ENCODE data around the gene ANGPT4. TPM values are rescaled to one million over a fixed set of nuclear protein-coding genes. Genes with fewer than 3 reads are reported as not detected.

ANGPT4 gene
- total RNA-seq, 4 donors from 2014 or later, result 0.63 to 4.7 (median 1.3) TPM

GRCh38 chr20:889932-890463 is 26.1 kb downstream of the ANGPT4 start:
- Histone ChIP-seq H3K4me3 (no peak overlapping the region), H3K9me3 (no peaks in the 10 kb centered on the region), H3K4me1 (peaks cover 0 to 48% (median 4%) of the 10 kb centered on the region in 4 donors), H3K36me3 (no peaks in the 10 kb centered on the region), H3K27ac (peak overlapping the region in 1 of 4 donors; percentile 50), H3K27me3 (no peaks in the 10 kb centered on the region)
- WGBS, 2 donors, result 70 to 74% methylated on average over 4 to 9 of the region's 10 CpGs
- no peak for DNase-seq (ENCODE audit: low spot score in 2 of 2)
- TF ChIP-seq EP300 (IDR thresholded peaks at IDR 0.05) (no peak), POLR2A (IDR thresholded peaks at IDR 0.05) (no peak)
- TF ChIP-seq, protein P1, sequence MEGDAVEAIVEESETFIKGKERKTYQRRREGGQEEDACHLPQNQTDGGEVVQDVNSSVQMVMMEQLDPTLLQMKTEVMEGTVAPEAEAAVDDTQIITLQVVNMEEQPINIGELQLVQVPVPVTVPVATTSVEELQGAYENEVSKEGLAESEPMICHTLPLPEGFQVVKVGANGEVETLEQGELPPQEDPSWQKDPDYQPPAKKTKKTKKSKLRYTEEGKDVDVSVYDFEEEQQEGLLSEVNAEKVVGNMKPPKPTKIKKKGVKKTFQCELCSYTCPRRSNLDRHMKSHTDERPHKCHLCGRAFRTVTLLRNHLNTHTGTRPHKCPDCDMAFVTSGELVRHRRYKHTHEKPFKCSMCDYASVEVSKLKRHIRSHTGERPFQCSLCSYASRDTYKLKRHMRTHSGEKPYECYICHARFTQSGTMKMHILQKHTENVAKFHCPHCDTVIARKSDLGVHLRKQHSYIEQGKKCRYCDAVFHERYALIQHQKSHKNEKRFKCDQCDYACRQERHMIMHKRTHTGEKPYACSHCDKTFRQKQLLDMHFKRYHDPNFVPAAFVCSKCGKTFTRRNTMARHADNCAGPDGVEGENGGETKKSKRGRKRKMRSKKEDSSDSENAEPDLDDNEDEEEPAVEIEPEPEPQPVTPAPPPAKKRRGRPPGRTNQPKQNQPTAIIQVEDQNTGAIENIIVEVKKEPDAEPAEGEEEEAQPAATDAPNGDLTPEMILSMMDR (IDR thresholded peaks at IDR 0.05), result no peak

DNA sequence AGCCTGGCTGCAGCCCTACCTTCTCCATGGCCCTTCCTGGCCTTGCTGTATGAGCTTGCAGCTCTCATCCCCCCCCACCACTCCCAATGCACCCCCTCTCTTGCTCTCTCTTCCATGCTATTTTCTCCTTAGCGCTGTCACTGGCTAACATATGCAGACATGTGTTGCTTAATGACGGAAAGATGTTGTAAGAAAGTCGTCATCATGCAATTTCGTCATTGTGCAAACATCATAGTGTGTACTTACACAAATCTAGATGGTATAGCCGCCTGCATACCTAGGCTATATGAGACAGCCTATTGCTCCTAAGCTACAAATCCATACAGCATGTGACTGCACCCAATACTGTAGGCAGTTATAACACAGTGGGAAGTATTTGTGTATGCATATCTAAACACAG is 27.0 kb downstream of the ANGPT4 start:
- no peak overlapping the region for H3K4me3 ChIP-seq
- 88 to 90% methylated on average over 5 of the region's 5 CpGs for WGBS, 2 donors
- no peak for DNase-seq (ENCODE audit: low spot score in 2 of 2)
- peaks cover 0 to 53% (median 4%) of the 10 kb centered on the region in 4 donors for H3K4me1 ChIP-seq
- H3K27ac ChIP-seq, result no peak overlapping the region
- H3K9me3 ChIP-seq, result no peaks in the 10 kb centered on the region
- TF ChIP-seq, protein P1 (IDR thresholded peaks at IDR 0.05), result no peak
- TF ChIP-seq EP300 (IDR thresholded peaks at IDR 0.05) (no peak), POLR2A (IDR thresholded peaks at IDR 0.05) (no peak)
- no peaks in the 10 kb centered on the region for H3K27me3 ChIP-seq
- no peaks in the 10 kb centered on the region for H3K36me3 ChIP-seq

- no peak overlapping the region for H3K4me3 ChIP-seq
- H3K27me3 ChIP-seq, result no peaks in the 10 kb centered on the region
- no peak overlapping the region for H3K27ac ChIP-seq
- 43 to 44% methylated on average over 2 of the region's 2 CpGs for WGBS, 2 donors
- H3K9me3 ChIP-seq, result no peaks in the 10 kb centered on the region
- H3K36me3 ChIP-seq, result no peaks in the 10 kb centered on the region
- no peak for DNase-seq (ENCODE audit: low spot score in 2 of 2)
- no peak for TF ChIP-seq EP300 (IDR thresholded peaks at IDR 0.05)
- TF ChIP-seq, protein P1 (IDR thresholded peaks at IDR 0.05), result no peak
- TF ChIP-seq POLR2A (IDR thresholded peaks at IDR 0.05), result no peak
- peaks cover 0 to 53% (median 4%) of the 10 kb centered on the region in 4 donors for H3K4me1 ChIP-seq
Observed at GRCh38 chr20:888057-888456, 28.1 kb downstream of the ANGPT4 start.

DNA sequence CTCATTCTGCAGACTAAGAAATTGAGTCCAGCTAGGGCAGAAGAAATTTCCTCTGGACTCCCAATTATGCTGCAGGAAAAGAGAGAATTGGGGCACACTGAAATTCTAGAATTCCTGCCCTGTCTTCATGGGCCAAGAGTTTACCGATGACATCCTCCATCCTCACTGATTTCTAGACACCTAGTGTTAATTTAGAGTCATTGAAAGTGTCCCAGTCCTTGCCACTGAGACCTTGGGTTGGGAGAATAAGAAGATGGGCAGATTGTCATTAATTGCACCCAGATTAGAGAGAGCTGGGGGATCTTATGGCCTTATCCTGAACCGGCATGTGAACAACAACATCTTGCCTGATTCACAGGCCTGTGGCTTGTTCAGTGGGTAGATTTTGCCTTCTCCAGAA is 29.0 kb downstream of the ANGPT4 start:
- TF ChIP-seq, protein P1 (IDR thresholded peaks at IDR 0.05), result no peak
- no peak for TF ChIP-seq EP300 (IDR thresholded peaks at IDR 0.05)
- TF ChIP-seq POLR2A (IDR thresholded peaks at IDR 0.05), result no peak
- no peak overlapping the region for H3K4me3 ChIP-seq
- no peak overlapping the region for H3K27ac ChIP-seq
- H3K27me3 ChIP-seq, result no peaks in the 10 kb centered on the region
- H3K9me3 ChIP-seq, result no peaks in the 10 kb centered on the region
- H3K4me1 ChIP-seq, result peaks cover 0 to 48% (median 4%) of the 10 kb centered on the region in 4 donors
- no peak for DNase-seq (ENCODE audit: low spot score in 2 of 2)
- 82 to 94% methylated on average over 2 of the region's 2 CpGs for WGBS, 2 donors
- H3K36me3 ChIP-seq, result no peaks in the 10 kb centered on the region

DNA sequence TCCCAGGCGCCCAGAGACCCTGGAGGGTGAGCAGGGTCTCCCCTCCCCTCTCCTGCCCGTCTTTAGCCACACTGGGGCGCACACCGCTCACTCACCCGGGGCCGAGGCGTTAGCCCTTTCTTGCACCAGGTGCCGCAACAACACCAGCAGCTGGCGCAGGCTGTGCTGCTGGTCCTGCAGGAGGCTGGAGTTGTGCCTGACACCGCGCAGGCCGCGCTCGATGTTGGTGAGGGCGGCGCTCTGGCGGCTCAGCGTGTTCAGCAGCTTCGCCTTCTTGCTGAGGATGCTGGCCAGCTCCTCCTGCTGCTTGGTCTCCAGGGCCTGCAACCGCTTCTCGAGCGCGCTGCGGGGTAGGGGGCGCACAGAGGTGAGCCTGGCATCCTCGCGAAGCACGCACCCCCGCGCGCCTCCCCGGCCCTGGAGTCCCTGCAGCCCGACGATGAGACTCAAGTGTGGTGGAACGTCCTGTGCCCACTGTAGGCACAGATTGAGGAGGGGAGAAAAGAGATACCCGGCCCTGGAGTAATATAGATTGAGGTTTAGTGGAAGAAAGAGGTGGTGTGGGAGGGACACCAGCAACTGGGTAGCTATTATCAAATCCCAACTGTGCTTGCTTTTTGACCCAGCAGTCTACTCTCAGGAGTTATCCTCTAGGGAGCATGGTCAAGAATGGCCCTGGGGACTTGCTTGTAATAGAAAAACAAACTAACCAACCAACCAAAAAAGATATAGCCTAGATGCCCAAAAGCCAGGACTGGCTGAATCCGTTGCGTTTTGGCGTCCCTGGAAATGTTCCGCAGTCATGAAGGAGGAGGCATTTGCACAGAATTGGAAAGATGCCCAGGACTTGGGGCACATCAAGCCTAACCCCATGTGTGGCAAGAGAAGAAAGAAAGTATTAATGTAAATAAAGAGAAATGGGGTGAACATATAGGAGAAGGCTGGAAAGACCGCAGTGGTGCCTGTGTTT is 30.9 kb downstream of the ANGPT4 start:
- no peaks in the 10 kb centered on the region for H3K36me3 ChIP-seq
- WGBS, 2 donors, result 16 to 23% methylated on average over 24 to 32 of the region's 41 CpGs
- no peak overlapping the region for H3K27ac ChIP-seq
- no peaks in the 10 kb centered on the region for H3K27me3 ChIP-seq
- peak; percentile 36 to 39 for DNase-seq (ENCODE audit: low spot score in 2 of 2)
- no peak for TF ChIP-seq EP300 (IDR thresholded peaks at IDR 0.05)
- TF ChIP-seq POLR2A (IDR thresholded peaks at IDR 0.05), result no peak
- TF ChIP-seq, protein P1 (IDR thresholded peaks at IDR 0.05), result peak in 3 of 5 experiments; percentile 25 to 50 (median 27)
- no peaks in the 10 kb centered on the region for H3K9me3 ChIP-seq
- H3K4me3 ChIP-seq, result no peak overlapping the region
- peaks cover 0 to 29% (median under 1%) of the 10 kb centered on the region in 4 donors for H3K4me1 ChIP-seq

Data from tibial nerve (tissue), 4 donors.